ENCODE measurements around the gene KLHL3.

DNA sequence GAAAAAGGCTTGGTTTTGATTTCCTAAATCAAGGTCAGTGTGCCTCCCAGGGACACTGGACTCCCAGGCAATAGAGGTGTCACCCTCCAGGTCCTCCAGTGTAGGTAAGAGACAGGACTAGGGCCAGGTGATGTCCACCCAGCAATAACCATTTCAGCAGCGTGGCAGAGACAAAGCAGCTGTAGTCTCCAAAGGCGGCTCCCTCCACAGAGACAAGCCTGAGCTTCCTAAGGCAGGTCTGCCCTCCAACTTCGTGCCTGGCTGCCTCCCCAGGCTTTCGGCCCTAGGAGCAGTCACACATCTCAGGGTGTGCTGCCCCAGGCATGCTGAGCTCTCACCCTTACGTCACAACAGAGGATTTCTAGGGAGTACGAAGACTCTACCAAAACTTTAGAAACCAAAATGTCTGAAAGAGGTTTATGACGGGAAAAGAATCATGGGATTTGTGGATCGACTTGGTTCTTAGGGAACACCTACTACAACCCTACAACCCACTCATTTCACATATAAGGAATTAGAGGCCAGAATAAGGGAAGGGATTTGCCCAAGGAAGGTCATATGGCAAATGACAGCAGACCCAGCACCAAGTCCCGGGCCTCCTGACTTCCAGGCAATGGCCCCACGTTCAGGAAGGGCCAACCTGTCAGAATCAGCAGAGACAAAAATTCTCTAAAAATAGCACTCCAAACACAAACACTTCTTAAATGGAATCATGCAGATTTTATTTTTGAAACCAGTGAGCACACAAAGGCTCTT is 105.5 kb downstream of the KLHL3 start:
- TF ChIP-seq CTCF (IDR thresholded peaks at IDR 0.05) (no peak), ATF1 (CRISPR knock-in tag; IDR thresholded peaks at IDR 0.05) (no peak), AFF4 (CRISPR knock-in tag; IDR thresholded peaks at IDR 0.05; ENCODE audit: borderline replicate concordance) (no peak), CREB1 (CRISPR knock-in tag; IDR thresholded peaks at IDR 0.05) (no peak), KAT7 (CRISPR knock-in tag; IDR thresholded peaks at IDR 0.05; ENCODE audit: borderline replicate concordance) (no peak), NFE2L1 (CRISPR knock-in tag; IDR thresholded peaks at IDR 0.05) (no peak)
- TF ChIP-seq, protein P1, sequence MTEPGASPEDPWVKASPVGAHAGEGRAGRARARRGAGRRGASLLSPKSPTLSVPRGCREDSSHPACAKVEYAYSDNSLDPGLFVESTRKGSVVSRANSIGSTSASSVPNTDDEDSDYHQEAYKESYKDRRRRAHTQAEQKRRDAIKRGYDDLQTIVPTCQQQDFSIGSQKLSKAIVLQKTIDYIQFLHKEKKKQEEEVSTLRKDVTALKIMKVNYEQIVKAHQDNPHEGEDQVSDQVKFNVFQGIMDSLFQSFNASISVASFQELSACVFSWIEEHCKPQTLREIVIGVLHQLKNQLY (CRISPR knock-in tag; IDR thresholded peaks at IDR 0.05): no peak
- TF ChIP-seq, protein P2, sequence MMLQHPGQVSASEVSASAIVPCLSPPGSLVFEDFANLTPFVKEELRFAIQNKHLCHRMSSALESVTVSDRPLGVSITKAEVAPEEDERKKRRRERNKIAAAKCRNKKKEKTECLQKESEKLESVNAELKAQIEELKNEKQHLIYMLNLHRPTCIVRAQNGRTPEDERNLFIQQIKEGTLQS (CRISPR knock-in tag; conservative IDR thresholded peaks at IDR 0.05): no peak
- TF ChIP-seq, protein P3, sequence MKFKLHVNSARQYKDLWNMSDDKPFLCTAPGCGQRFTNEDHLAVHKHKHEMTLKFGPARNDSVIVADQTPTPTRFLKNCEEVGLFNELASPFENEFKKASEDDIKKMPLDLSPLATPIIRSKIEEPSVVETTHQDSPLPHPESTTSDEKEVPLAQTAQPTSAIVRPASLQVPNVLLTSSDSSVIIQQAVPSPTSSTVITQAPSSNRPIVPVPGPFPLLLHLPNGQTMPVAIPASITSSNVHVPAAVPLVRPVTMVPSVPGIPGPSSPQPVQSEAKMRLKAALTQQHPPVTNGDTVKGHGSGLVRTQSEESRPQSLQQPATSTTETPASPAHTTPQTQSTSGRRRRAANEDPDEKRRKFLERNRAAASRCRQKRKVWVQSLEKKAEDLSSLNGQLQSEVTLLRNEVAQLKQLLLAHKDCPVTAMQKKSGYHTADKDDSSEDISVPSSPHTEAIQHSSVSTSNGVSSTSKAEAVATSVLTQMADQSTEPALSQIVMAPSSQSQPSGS (CRISPR knock-in tag; IDR thresholded peaks at IDR 0.05; ENCODE audit: borderline replicate concordance, low read depth): no peak
